GM19043 (cell line): Measurements from ENCODE around the gene HMCN2.

Experiments used
- ATAC-seq: cut with Tn5 transposase; IDR thresholded peaks from one replicate; pipeline ENCODE4 v1.9.1; 2021; ENCODE audit warnings: low read depth; ENCODE audit not compliant: unreplicated experiment

HMCN2 gene

GRCh38 chr9:130477564-130477963, 212.0 kb downstream of the HMCN2 start:
- no peak for ATAC-seq

DNA sequence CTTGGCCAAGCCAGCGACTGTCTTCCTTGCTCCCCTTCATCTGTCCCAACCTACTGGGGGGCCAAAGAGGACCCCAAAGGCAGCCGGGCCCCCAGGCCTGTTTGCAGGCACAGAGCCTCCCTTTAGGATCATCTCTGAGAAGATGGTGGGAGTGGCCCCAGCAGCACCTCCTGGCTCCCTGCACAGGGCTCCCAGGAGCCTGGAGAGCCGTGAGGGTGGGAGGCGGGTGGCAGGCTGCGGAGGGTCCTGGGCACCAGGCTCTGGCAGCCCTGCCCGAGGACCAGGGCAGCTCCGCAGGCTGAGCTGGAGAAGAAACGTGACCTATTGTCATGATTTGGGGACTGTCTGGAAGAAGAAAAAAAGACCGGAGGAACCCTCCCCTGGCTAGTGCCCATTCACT, 212.6 kb downstream of the HMCN2 start:
- no peak for ATAC-seq

- no peak for ATAC-seq
Observed at GRCh38 chr9:130478736-130479575, 213.4 kb downstream of the HMCN2 start.

DNA sequence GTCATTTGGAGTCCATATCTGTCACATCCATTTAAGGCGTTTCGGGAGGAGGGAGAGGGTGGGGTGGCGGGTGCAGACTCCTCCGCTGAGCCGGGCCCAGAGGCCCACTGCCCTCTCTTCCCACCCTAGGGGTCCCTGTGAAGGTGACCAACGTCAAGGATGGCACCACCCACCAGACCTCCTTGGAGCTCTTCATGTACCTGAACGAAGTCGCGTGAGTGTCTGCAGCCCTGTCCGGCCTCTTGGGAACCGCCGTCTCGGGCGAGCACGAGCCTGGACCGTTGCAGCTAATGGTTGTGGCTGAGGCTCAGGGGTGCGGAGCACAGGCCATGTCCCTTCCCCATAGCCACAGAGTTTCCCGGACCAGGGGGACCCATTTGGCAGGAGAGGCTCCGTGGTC, 214.0 kb downstream of the HMCN2 start:
- no peak for ATAC-seq

DNA sequence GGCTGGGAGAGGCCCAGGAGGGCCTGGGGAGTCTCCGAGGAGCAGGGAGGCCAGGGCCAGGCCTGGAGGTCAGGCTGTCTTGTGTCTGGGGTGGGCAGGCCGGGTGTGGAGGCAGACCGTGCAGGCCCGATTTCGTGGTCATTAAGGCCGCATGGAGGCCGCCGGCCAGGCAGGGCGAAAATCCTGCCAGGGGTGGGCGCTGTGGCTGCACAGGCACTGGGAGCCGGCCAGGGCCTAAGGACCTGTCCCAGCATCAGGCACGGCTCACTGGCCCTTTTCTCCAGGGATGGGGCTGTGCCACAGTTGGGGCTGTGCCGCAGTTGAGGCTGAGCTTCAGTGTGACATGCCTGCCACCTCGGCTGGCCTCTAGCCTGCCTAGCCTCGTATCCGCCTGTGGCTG, 215.1 kb downstream of the HMCN2 start:
- no peak for ATAC-seq

GRCh38 chr9:130482463-130482862, 216.9 kb downstream of the HMCN2 start:
- no peak for ATAC-seq

DNA sequence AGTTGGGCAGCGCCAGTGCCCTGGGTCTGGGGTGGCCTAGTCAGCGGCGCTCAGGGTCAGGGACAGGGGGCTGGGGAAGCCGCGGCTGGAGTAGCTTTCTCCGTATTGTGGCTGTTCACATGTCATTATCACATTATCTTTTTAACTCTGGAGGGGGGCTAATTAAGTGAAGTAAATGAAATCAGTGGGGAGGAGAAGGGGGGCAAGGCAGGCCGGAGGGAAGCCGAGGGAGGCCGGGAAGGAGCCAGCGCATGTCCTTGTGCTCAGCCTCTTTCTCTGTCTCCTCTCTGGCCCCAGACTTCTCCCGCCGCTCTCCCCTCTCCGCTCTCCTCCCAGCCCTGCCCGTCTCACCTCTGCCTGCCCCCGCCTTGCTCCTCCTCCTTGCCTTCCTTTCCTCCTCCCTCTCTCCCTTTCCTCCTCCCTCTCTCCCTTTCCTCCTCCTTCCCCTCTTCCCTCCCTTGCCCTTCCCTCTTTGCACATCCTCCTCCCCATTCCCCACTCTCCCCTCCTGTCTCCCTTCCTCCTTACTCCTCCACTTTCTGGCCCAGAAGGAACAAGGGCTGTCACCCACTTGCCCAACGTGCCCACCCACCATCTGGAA, 217.9 kb downstream of the HMCN2 start:
- ATAC-seq, result no peak
